GM12878 (cell line): ENCODE data around the gene PLEKHF1.

Source experiments
- EGR1 ChIP-seq, 2 experiments: IDR thresholded peaks; 1 replicate in 1 of 2; 2 replicates in 1 of 2; pipeline ENCODE4 v1.6.1; 2011 to 2012; ENCODE audit warnings: low read depth in 2 of 2, low read length in 2 of 2, borderline replicate concordance in 1 of 2, mild to moderate bottlenecking in 1 of 2, moderate library complexity in 1 of 2
- FOXK2 ChIP-seq: fragments of 450-650 bp; IDR thresholded peaks from 2 replicates; pipeline ENCODE4 v1.6.1; 2017; ENCODE audit warnings: mild to moderate bottlenecking, moderate library complexity
- GABPA ChIP-seq: IDR thresholded peaks from 2 replicates; pipeline ENCODE4 v1.6.1; 2014; ENCODE audit warnings: antibody characterized with exemption, low read depth, mild to moderate bottlenecking, inconsistent platforms
- MTA3 ChIP-seq: IDR thresholded peaks from 2 replicates; pipeline ENCODE4 v1.6.1; 2012; ENCODE audit warnings: low read length, inconsistent platforms, borderline replicate concordance
- PAX8 ChIP-seq: fragments of 450-650 bp; IDR thresholded peaks from 2 replicates; pipeline ENCODE4 v1.6.1; 2017; ENCODE audit warnings: mild to moderate bottlenecking, moderate library complexity
- PML ChIP-seq: IDR thresholded peaks from 2 replicates; pipeline ENCODE4 v1.6.1; 2012; ENCODE audit warnings: low read length, inconsistent platforms
- POLR2A ChIP-seq: IDR thresholded peaks from 2 replicates; pipeline ENCODE4 v1.6.1; 2011; ENCODE audit warnings: low read depth, mild to moderate bottlenecking, low read length
- RAD21 ChIP-seq: IDR thresholded peaks from 2 replicates; pipeline ENCODE4 v1.6.1; 2011; ENCODE audit warnings: mild to moderate bottlenecking, low read depth, low read length, moderate library complexity; ENCODE audit not compliant: insufficient read depth
- SMC3 ChIP-seq: IDR thresholded peaks from 2 replicates; pipeline ENCODE4 v1.6.1; 2011; ENCODE audit warnings: low read length, improper control_type of control experiment, borderline replicate concordance
- SRF ChIP-seq, 2 experiments: IDR thresholded peaks; 2 replicates each; pipeline ENCODE4 v1.6.1; 2011; ENCODE audit warnings: low read depth in 2 of 2, low read length in 2 of 2, mild to moderate bottlenecking in 1 of 2, moderate library complexity in 1 of 2
- TF ChIP-seq, protein P1 (sequence below): fragments of 450-650 bp; formaldehyde crosslinking; IDR thresholded peaks from 2 replicates; pipeline ENCODE4 v1.4.0; 2022; ENCODE audit warnings: mild to moderate bottlenecking, moderate library complexity
- TF ChIP-seq, protein P2 (sequence below), 3 experiments: IDR thresholded peaks in 2 of 3; conservative IDR thresholded peaks in 1 of 3; 2 replicates each; pipeline ENCODE4 v1.5.1; 2011; ENCODE audit warnings: low read depth in 3 of 3, low read length in 3 of 3, mild to moderate bottlenecking in 3 of 3, control low read depth in 2 of 3, moderate library complexity in 2 of 3, inconsistent platforms in 1 of 3, mixed read lengths in 1 of 3; ENCODE audit not compliant: control insufficient read depth in 2 of 3, insufficient read depth in 1 of 3; ENCODE audit errors: extremely low read depth in 1 of 3

DNA sequence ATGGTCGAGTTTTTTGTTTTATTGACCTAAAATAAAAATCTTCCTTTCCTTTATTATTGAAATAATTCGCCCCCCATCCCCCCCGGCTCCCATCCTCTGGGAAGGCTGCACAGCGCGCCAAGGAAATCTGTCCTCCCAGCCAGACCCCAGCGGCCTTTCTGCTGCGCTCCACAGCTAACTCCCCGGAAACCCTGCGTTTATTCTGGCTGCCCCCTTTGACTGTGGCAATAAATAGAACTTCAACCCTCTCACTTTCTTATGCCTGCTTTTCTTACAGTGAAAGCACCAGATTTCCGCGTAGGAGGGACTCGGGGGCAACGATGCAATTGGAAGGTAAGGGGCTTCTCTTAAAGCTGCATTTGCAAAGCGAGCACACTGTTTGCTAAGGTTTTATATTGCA, 59.5 kb downstream of the PLEKHF1 start:
- TF ChIP-seq MTA3 (no peak), PAX8 (no peak), GABPA (no peak), FOXK2 (no peak), RAD21 (no peak), POLR2A (no peak), PML (no peak), SMC3 (no peak), EGR1 (IDR thresholded peaks at IDR 0.05; ENCODE audit: borderline replicate concordance in 1 of 2, low read depth in 2 of 2, low read length in 2 of 2) (no peak), SRF (IDR thresholded peaks at IDR 0.05; ENCODE audit: low read depth in 2 of 2, low read length in 2 of 2) (no peak)
- TF ChIP-seq, protein P1, sequence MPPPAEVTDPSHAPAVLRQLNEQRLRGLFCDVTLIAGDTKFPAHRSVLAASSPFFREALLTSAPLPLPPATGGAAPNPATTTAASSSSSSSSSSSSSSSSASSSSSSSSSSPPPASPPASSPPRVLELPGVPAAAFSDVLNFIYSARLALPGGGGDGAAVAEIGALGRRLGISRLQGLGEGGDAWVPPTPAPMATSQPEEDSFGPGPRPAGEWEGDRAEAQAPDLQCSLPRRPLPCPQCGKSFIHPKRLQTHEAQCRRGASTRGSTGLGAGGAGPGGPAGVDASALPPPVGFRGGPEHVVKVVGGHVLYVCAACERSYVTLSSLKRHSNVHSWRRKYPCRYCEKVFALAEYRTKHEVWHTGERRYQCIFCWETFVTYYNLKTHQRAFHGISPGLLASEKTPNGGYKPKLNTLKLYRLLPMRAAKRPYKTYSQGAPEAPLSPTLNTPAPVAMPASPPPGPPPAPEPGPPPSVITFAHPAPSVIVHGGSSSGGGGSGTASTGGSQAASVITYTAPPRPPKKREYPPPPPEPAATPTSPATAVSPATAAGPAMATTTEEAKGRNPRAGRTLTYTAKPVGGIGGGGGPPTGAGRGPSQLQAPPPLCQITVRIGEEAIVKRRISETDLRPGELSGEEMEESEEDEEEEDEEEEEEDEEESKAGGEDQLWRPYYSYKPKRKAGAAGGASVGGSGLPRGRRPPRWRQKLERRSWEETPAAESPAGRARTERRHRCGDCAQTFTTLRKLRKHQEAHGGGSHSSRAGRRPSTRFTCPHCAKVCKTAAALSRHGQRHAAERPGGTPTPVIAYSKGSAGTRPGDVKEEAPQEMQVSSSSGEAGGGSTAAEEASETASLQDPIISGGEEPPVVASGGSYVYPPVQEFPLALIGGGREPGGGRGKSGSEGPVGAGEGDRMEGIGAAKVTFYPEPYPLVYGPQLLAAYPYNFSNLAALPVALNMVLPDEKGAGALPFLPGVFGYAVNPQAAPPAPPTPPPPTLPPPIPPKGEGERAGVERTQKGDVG (CRISPR knock-in tag), result no peak
- TF ChIP-seq, protein P2, sequence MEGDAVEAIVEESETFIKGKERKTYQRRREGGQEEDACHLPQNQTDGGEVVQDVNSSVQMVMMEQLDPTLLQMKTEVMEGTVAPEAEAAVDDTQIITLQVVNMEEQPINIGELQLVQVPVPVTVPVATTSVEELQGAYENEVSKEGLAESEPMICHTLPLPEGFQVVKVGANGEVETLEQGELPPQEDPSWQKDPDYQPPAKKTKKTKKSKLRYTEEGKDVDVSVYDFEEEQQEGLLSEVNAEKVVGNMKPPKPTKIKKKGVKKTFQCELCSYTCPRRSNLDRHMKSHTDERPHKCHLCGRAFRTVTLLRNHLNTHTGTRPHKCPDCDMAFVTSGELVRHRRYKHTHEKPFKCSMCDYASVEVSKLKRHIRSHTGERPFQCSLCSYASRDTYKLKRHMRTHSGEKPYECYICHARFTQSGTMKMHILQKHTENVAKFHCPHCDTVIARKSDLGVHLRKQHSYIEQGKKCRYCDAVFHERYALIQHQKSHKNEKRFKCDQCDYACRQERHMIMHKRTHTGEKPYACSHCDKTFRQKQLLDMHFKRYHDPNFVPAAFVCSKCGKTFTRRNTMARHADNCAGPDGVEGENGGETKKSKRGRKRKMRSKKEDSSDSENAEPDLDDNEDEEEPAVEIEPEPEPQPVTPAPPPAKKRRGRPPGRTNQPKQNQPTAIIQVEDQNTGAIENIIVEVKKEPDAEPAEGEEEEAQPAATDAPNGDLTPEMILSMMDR (IDR thresholded peaks at IDR 0.05 in 2 of 3, conservative IDR thresholded peaks at IDR 0.05 in 1 of 3; ENCODE audit: control insufficient read depth in 2 of 3, extremely low read depth in 1 of 3, insufficient read depth in 1 of 3, low read depth in 3 of 3, low read length in 3 of 3), result no peak
